GM13976 (cell line): ENCODE measurements around the gene COLEC12.
"Not testable (repeated sequence)": the region's sequence is repeated elsewhere in the genome, so short reads cannot be mapped to it uniquely, and the experiment has no call there.

Source experiments
- DNase-seq: peaks from one replicate; pipeline ENCODE4 v3.0.0; 2012; ENCODE audit warnings: low spot score
- CTCF ChIP-seq: IDR thresholded peaks from 2 replicates; pipeline ENCODE4 v1.5.1; 2012; ENCODE audit warnings: borderline replicate concordance, mild to moderate bottlenecking; ENCODE audit not compliant: insufficient read depth; ENCODE audit errors: extremely low read depth, missing control alignments, control extremely low read depth
- in situ Hi-C: fragments of 300-500 bp; cut with MboI; formaldehyde crosslinking; loops from one replicate; pipeline ENCODE4 v1.12.0; 2022; ENCODE audit warnings: low sequenced_read_pairs, mixed read lengths, inconsistent platforms; ENCODE audit not compliant: unreplicated experiment

Gene COLEC12

GRCh38 chr18:410047-410455 lies 90.5 kb downstream of the COLEC12 start:
- in situ Hi-C loops = no loop called here
- TF ChIP-seq CTCF = no peak
- no peak for DNase-seq

- TF ChIP-seq CTCF = no peak
- no peak for DNase-seq
- in situ Hi-C loops = no loop called here
These were observed 92.1 kb downstream of the COLEC12 start for GRCh38 chr18:408367-408766.

GRCh38 chr18:407626-408224 lies 92.8 kb downstream of the COLEC12 start:
- TF ChIP-seq CTCF = no peak
- no peak for DNase-seq
- in situ Hi-C loops = no loop called here

GRCh38 chr18:407191-407590 lies 93.3 kb downstream of the COLEC12 start:
- in situ Hi-C loops = no loop called here
- no peak for TF ChIP-seq CTCF
- no peak for DNase-seq

GRCh38 chr18:406677-407076 lies 93.8 kb downstream of the COLEC12 start:
- no peak for TF ChIP-seq CTCF
- in situ Hi-C loops = no loop called here
- no peak for DNase-seq

- DNase-seq, in situ Hi-C loops: not testable (repeated sequence)
These were observed 95.5 kb downstream of the COLEC12 start for GRCh38 chr18:405006-405405.

GRCh38 chr18:404061-404636 lies 96.4 kb downstream of the COLEC12 start:
- in situ Hi-C loops = no loop called here
- TF ChIP-seq CTCF = no peak
- no peak for DNase-seq
